ENCODE results near the gene CD151.

Gene CD151

GRCh38 chr11:887589-887988 lies 54.8 kb downstream of the CD151 start:
- Histone ChIP-seq H3K36me3 (ENCODE audit: insufficient read depth, low read length) (no peaks in the 10 kb centered on the region; the same call in 1 of the 2 replicates), H3K4me3 (no peak overlapping the region), H3K27ac (no peak overlapping the region), H3K9ac (ENCODE audit: insufficient read length) (no peak overlapping the region), H3K9me3 (ENCODE audit: low read depth, low read length) (no peaks in the 10 kb centered on the region)
- TF ChIP-seq EZH2 (IDR thresholded peaks at IDR 0.05) (no peak), FOXP2 (optimal IDR thresholded peaks at IDR 0.05; ENCODE audit: control extremely low read depth, extremely low read length, insufficient read depth) (no peak), POLR2AphosphoS5 (IDR thresholded peaks at IDR 0.05; ENCODE audit: borderline replicate concordance, low read depth, low read length) (no peak)
- DNase-seq (ENCODE audit: low read depth, low spot score), result no peak

Measured in SK-N-MC (cell line).